Left ventricle myocardium inferior (tissue), 1 donor: ENCODE results near the gene RAB18. TPM values are rescaled to one million over a fixed set of nuclear protein-coding genes. Genes with fewer than 3 reads are reported as not detected.

Experiments used
- DNase-seq: peaks from one replicate; pipeline ENCODE4 v3.0.0-alpha.2; 2020
- H3K27ac ChIP-seq: fragments of 200-600 bp; replicated peaks from 2 replicates; pipeline ENCODE4 v1.8.0; 2021
- H3K27me3 ChIP-seq: fragments of 200-600 bp; 2 replicates; pipeline ENCODE4 v1.8.0; 2021; ENCODE audit warnings: low read depth
- H3K36me3 ChIP-seq: fragments of 200-600 bp; 2 replicates; pipeline ENCODE4 v1.8.0; 2021
- H3K4me1 ChIP-seq: fragments of 200-600 bp; 2 replicates; pipeline ENCODE4 v1.8.0; 2021
- H3K4me3 ChIP-seq: fragments of 200-600 bp; 2 replicates; pipeline ENCODE4 v1.8.0; 2021; ENCODE audit warnings: mild to moderate bottlenecking, moderate library complexity
- H3K9me3 ChIP-seq: fragments of 200-600 bp; replicated peaks from 2 replicates; pipeline ENCODE4 v1.8.0; 2021
- CTCF ChIP-seq: fragments of 200-600 bp; IDR thresholded peaks from 2 replicates; pipeline ENCODE4 v1.8.0; 2021; ENCODE audit warnings: antibody characterized with exemption, mild to moderate bottlenecking, borderline replicate concordance
- intact Hi-C: fragments of 100-400 bp; cut with micrococcal nuclease; formaldehyde crosslinking; loops from one replicate; pipeline ENCODE4 v1.11.0; 2022
- total RNA-seq: library from RNA; stranded (reverse); fragmentation: NEBNext Ultra II Directional; extraction: Animal tissue kit (Norgen Biotek cat#: 25700); gene quantifications from one replicate; pipeline ENCODE4 v1.2.1, GENCODE V29; 2021
- donor health status: DM: no; HTN: yes; CAD: no; lungs with severe emphysema.

RAB18 gene
- total RNA-seq, 1 donor from 2014 or later = 145 TPM

- peaks cover 21% of the 10 kb centered on the region for H3K9me3 ChIP-seq
- H3K27ac ChIP-seq = no peak overlapping the region
- no peaks in the 10 kb centered on the region for H3K36me3 ChIP-seq
- H3K4me3 ChIP-seq = no peak overlapping the region
- no peak for TF ChIP-seq CTCF
- intact Hi-C loops = no loop called here
- DNase-seq = no peak
- H3K27me3 ChIP-seq = peaks cover 13% of the 10 kb centered on the region
- no peaks in the 10 kb centered on the region for H3K4me1 ChIP-seq
Observed at GRCh38 chr10:27494116-27494805, 9.8 kb upstream of the RAB18 start.

GRCh38 chr10:27496137-27496536 lies 8.0 kb upstream of the RAB18 start:
- Histone ChIP-seq H3K4me3 (no peak overlapping the region), H3K27ac (no peak overlapping the region), H3K27me3 (peaks cover 13% of the 10 kb centered on the region), H3K36me3 (no peaks in the 10 kb centered on the region), H3K4me1 (no peaks in the 10 kb centered on the region), H3K9me3 (peaks cover 12% of the 10 kb centered on the region)
- intact Hi-C loops = no loop called here
- no peak for DNase-seq
- no peak for TF ChIP-seq CTCF

- Histone ChIP-seq H3K4me3 (no peak overlapping the region), H3K27me3 (no peaks in the 10 kb centered on the region), H3K27ac (no peak overlapping the region), H3K4me1 (peaks cover 12% of the 10 kb centered on the region), H3K36me3 (no peaks in the 10 kb centered on the region), H3K9me3 (no peaks in the 10 kb centered on the region)
- DNase-seq = no peak
- no peak for TF ChIP-seq CTCF
- intact Hi-C loops = no loop called here
Observed at GRCh38 chr10:27500096-27500495, 4.0 kb upstream of the RAB18 start.

- Histone ChIP-seq H3K27ac (no peak overlapping the region), H3K4me3 (no peak overlapping the region), H3K27me3 (no peaks in the 10 kb centered on the region), H3K4me1 (peaks cover 20% of the 10 kb centered on the region), H3K36me3 (no peaks in the 10 kb centered on the region), H3K9me3 (no peaks in the 10 kb centered on the region)
- no peak for TF ChIP-seq CTCF
- no peak for DNase-seq
- intact Hi-C loops = no loop called here
Observed at GRCh38 chr10:27500886-27501285, 3.2 kb upstream of the RAB18 start.

- Histone ChIP-seq H3K9me3 (no peaks in the 10 kb centered on the region), H3K27me3 (no peaks in the 10 kb centered on the region), H3K27ac (peak overlapping the region; percentile 91), H3K36me3 (no peaks in the 10 kb centered on the region), H3K4me3 (peak overlapping the region; percentile 89), H3K4me1 (peaks cover 47% of the 10 kb centered on the region)
- intact Hi-C loops = no loop called here
- no peak for TF ChIP-seq CTCF
- no peak for DNase-seq
Observed at GRCh38 chr10:27503498-27504006, 552 bp upstream of the RAB18 start.
